Neuronal stem cell (in vitro differentiated cells): Measurements from ENCODE around the gene MAML2.

ENCODE experiments used
- DNase-seq: peaks from one replicate; pipeline ENCODE4 v3.0.0-alpha.2; 2013; ENCODE audit warnings: low spot score
- H2AFZ ChIP-seq: one replicate; pipeline ENCODE4 v1.6.1; 2013; ENCODE audit warnings: mild to moderate bottlenecking, low read length, inconsistent platforms
- H2AK5ac ChIP-seq: 2 replicates; pipeline ENCODE4 v1.6.1; 2013; ENCODE audit warnings: low read depth, mild to moderate bottlenecking, inconsistent platforms, low read length, moderate library complexity, mixed read lengths
- H2BK120ac ChIP-seq: 2 replicates; pipeline ENCODE4 v1.6.1; 2013; ENCODE audit warnings: low read depth, mild to moderate bottlenecking, inconsistent platforms, low read length, moderate library complexity, mixed read lengths
- H2BK12ac ChIP-seq: one replicate; pipeline ENCODE4 v1.6.1; 2013; ENCODE audit warnings: low read length, inconsistent platforms
- H2BK15ac ChIP-seq: 2 replicates; pipeline ENCODE4 v1.6.1; 2013; ENCODE audit warnings: mild to moderate bottlenecking, low read length, inconsistent platforms, mixed read lengths
- H2BK5ac ChIP-seq: one replicate; pipeline ENCODE4 v1.6.1; 2013; ENCODE audit warnings: inconsistent platforms, mild to moderate bottlenecking, low read length, moderate library complexity
- H3K14ac ChIP-seq: one replicate; pipeline ENCODE4 v1.6.1; 2013; ENCODE audit warnings: low read length, inconsistent platforms
- H3K18ac ChIP-seq: 2 replicates; pipeline ENCODE4 v1.6.1; 2013; ENCODE audit warnings: low read length, inconsistent platforms
- H3K23ac ChIP-seq: 2 replicates; pipeline ENCODE4 v1.6.1; 2013; ENCODE audit warnings: low read depth, mild to moderate bottlenecking, mixed read lengths, low read length, inconsistent platforms; ENCODE audit not compliant: poor library complexity
- H3K27ac ChIP-seq: replicated peaks from 3 replicates; pipeline ENCODE4 v1.5.1; 2013; ENCODE audit warnings: low read length, inconsistent platforms
- H3K27me3 ChIP-seq, 3 experiments: 2 replicates each; pipeline ENCODE4 v1.6.1; 2013; ENCODE audit warnings: low read length in 3 of 3, mild to moderate bottlenecking in 2 of 3, inconsistent platforms in 1 of 3, low read depth in 1 of 3, mixed read lengths in 1 of 3, moderate library complexity in 1 of 3; ENCODE audit not compliant: control insufficient read depth in 3 of 3, insufficient read depth in 3 of 3
- H3K36me3 ChIP-seq, 2 donors: replicated peaks in 1 of 2; 2 replicates each; pipeline ENCODE4 v1.6.1; 2013; ENCODE audit warnings: low read length in 2 of 2; ENCODE audit not compliant: control insufficient read depth in 2 of 2, insufficient read depth in 2 of 2
- H3K4ac ChIP-seq: 2 replicates; pipeline ENCODE4 v1.6.1; 2013; ENCODE audit warnings: inconsistent platforms, mild to moderate bottlenecking, low read length, moderate library complexity
- H3K4me1 ChIP-seq, 2 donors: 1 replicate in 1 of 2; 2 replicates in 1 of 2; pipeline ENCODE4 v1.6.1; 2013; ENCODE audit warnings: low read length in 2 of 2, low read depth in 1 of 2; ENCODE audit not compliant: control insufficient read depth in 2 of 2, insufficient read depth in 1 of 2
- H3K4me2 ChIP-seq: one replicate; pipeline ENCODE4 v1.6.1; 2013; ENCODE audit warnings: mild to moderate bottlenecking, low read length, inconsistent platforms; ENCODE audit not compliant: insufficient read depth, poor library complexity, severe bottlenecking
- H3K4me3 ChIP-seq, 2 donors: 2 replicates each; pipeline ENCODE4 v1.5.1; 2013; ENCODE audit warnings: low read length in 2 of 2, mild to moderate bottlenecking in 2 of 2, inconsistent platforms in 1 of 2, moderate library complexity in 1 of 2
- H3K79me1 ChIP-seq: one replicate; pipeline ENCODE4 v1.6.1; 2013; ENCODE audit warnings: low read depth, mild to moderate bottlenecking, inconsistent platforms, low read length, moderate library complexity
- H3K9ac ChIP-seq: one replicate; pipeline ENCODE4 v1.6.1; 2013; ENCODE audit warnings: mild to moderate bottlenecking, low read depth, low read length, inconsistent platforms; ENCODE audit not compliant: poor library complexity
- H3K9me3 ChIP-seq, 2 donors: replicated peaks in 1 of 2; 2 replicates each; pipeline versions ENCODE3 to v1.6.1; 2013; ENCODE audit warnings: low read length in 2 of 2, mild to moderate bottlenecking in 2 of 2, inconsistent platforms in 1 of 2, low read depth in 1 of 2, mixed read lengths in 1 of 2, moderate library complexity in 1 of 2; ENCODE audit not compliant: control insufficient read depth in 2 of 2, insufficient read depth in 1 of 2
- H4K8ac ChIP-seq: one replicate; pipeline ENCODE4 v1.6.1; 2013; ENCODE audit warnings: low read depth, mild to moderate bottlenecking, inconsistent platforms, low read length, moderate library complexity
- H4K91ac ChIP-seq: one replicate; pipeline ENCODE4 v1.6.1; 2013; ENCODE audit warnings: low read length, low read depth, mild to moderate bottlenecking, inconsistent platforms; ENCODE audit not compliant: poor library complexity
- WGBS, 2 donors: extraction: QIAGEN DNeasy Blood & Tissue Kit; methylation state at CpG; one replicate each; pipeline ENCODE4 v1.1.7; 2013; ENCODE audit warnings: missing lambda C conversion rate in 2 of 2, mixed read lengths in 1 of 2; ENCODE audit not compliant: insufficient read length in 2 of 2, insufficient replicate concordance in 1 of 2; ENCODE audit errors: extremely low coverage in 2 of 2; 5-methylcytosine and 5-hydroxymethylcytosine counted together

MAML2 gene

GRCh38 chr11:96237766-96238266 is 105.2 kb downstream of the MAML2 start:
- H3K4ac ChIP-seq, result no peak overlapping the region
- H3K9me3 ChIP-seq, result no peaks in the 10 kb centered on the region
- H4K8ac ChIP-seq, result no peak overlapping the region
- H2AK5ac ChIP-seq, result no peak overlapping the region
- no peak overlapping the region for H3K14ac ChIP-seq
- no CpG with 5 or more reads among the region's 1 CpG for WGBS, 2 donors
- H3K27me3 ChIP-seq, result no peaks in the 10 kb centered on the region
- H3K4me3 ChIP-seq, result no peak overlapping the region
- DNase-seq, result no peak
- no peaks in the 10 kb centered on the region for H3K36me3 ChIP-seq
- H3K23ac ChIP-seq, result no peak overlapping the region
- no peak overlapping the region for H2BK15ac ChIP-seq
- H4K91ac ChIP-seq, result no peak overlapping the region
- no peak overlapping the region for H3K27ac ChIP-seq
- no peak overlapping the region for H2BK12ac ChIP-seq
- H3K79me1 ChIP-seq, result no peaks in the 10 kb centered on the region
- no peak overlapping the region for H2BK120ac ChIP-seq
- H2AFZ ChIP-seq, result no peak overlapping the region
- H2BK5ac ChIP-seq, result no peak overlapping the region
- no peak overlapping the region for H3K18ac ChIP-seq
- H3K4me2 ChIP-seq, result no peak overlapping the region
- H3K9ac ChIP-seq, result no peak overlapping the region
- H3K4me1 ChIP-seq, result peaks cover 21 to 33% of the 10 kb centered on the region in 2 donors

GRCh38 chr11:96235751-96236150 is 107.2 kb downstream of the MAML2 start:
- Histone ChIP-seq H3K79me1 (no peaks in the 10 kb centered on the region), H3K4me1 (peaks cover 12 to 15% of the 10 kb centered on the region in 2 donors), H3K4me3 (no peak overlapping the region), H3K9ac (no peak overlapping the region), H4K8ac (no peak overlapping the region), H4K91ac (no peak overlapping the region), H3K27me3 (no peaks in the 10 kb centered on the region), H2AFZ (no peak overlapping the region), H2BK15ac (no peak overlapping the region), H3K23ac (no peak overlapping the region), H2BK12ac (no peak overlapping the region), H2BK120ac (no peak overlapping the region), H3K18ac (no peak overlapping the region), H3K4me2 (no peak overlapping the region), H2AK5ac (no peak overlapping the region), H3K9me3 (peaks cover 0 to 4% of the 10 kb centered on the region in 2 donors), H2BK5ac (no peak overlapping the region), H3K36me3 (no peaks in the 10 kb centered on the region), H3K14ac (no peak overlapping the region), H3K4ac (no peak overlapping the region), H3K27ac (no peak overlapping the region)
- no peak for DNase-seq
- WGBS, 2 donors, result no CpG with 5 or more reads among the region's 4 CpGs

- no peaks in the 10 kb centered on the region for H3K27me3 ChIP-seq
- H2AFZ ChIP-seq, result no peak overlapping the region
- no peak for DNase-seq
- H3K4me3 ChIP-seq, result no peak overlapping the region
- H3K79me1 ChIP-seq, result no peaks in the 10 kb centered on the region
- H3K36me3 ChIP-seq, result no peaks in the 10 kb centered on the region
- H3K9ac ChIP-seq, result no peak overlapping the region
- no peak overlapping the region for H3K23ac ChIP-seq
- WGBS, 2 donors, result no CpG with 5 or more reads among the region's 1 CpG
- no peak overlapping the region for H2AK5ac ChIP-seq
- H4K91ac ChIP-seq, result no peak overlapping the region
- H4K8ac ChIP-seq, result no peak overlapping the region
- H3K4ac ChIP-seq, result no peak overlapping the region
- peaks cover 0 to 4% of the 10 kb centered on the region in 2 donors for H3K9me3 ChIP-seq
- peaks cover 12 to 15% of the 10 kb centered on the region in 2 donors for H3K4me1 ChIP-seq
- no peak overlapping the region for H3K18ac ChIP-seq
- H3K4me2 ChIP-seq, result no peak overlapping the region
- no peak overlapping the region for H3K14ac ChIP-seq
- no peak overlapping the region for H2BK5ac ChIP-seq
- H2BK12ac ChIP-seq, result no peak overlapping the region
- H2BK15ac ChIP-seq, result no peak overlapping the region
- no peak overlapping the region for H2BK120ac ChIP-seq
- no peak overlapping the region for H3K27ac ChIP-seq
Observed at GRCh38 chr11:96234866-96235441, 108.0 kb downstream of the MAML2 start.

- no peak overlapping the region for H2AFZ ChIP-seq
- no peaks in the 10 kb centered on the region for H3K36me3 ChIP-seq
- no CpG with 5 or more reads among the region's 6 CpGs for WGBS, 2 donors
- no peak overlapping the region for H2AK5ac ChIP-seq
- H4K8ac ChIP-seq, result no peak overlapping the region
- no peak overlapping the region for H3K23ac ChIP-seq
- no peak overlapping the region for H3K9ac ChIP-seq
- no peaks in the 10 kb centered on the region for H3K79me1 ChIP-seq
- H3K27ac ChIP-seq, result no peak overlapping the region
- no peak overlapping the region for H2BK15ac ChIP-seq
- H2BK12ac ChIP-seq, result no peak overlapping the region
- H3K4me2 ChIP-seq, result no peak overlapping the region
- no peak overlapping the region for H4K91ac ChIP-seq
- H3K4me1 ChIP-seq, result peaks cover 10 to 21% of the 10 kb centered on the region in 2 donors
- no peak for DNase-seq
- H3K4ac ChIP-seq, result no peak overlapping the region
- no peak overlapping the region for H2BK5ac ChIP-seq
- no peaks in the 10 kb centered on the region for H3K27me3 ChIP-seq
- H2BK120ac ChIP-seq, result no peak overlapping the region
- peaks cover 0 to 4% of the 10 kb centered on the region in 2 donors for H3K9me3 ChIP-seq
- H3K18ac ChIP-seq, result no peak overlapping the region
- H3K14ac ChIP-seq, result no peak overlapping the region
- H3K4me3 ChIP-seq, result no peak overlapping the region
Observed at GRCh38 chr11:96232132-96232531, 110.9 kb downstream of the MAML2 start.
